ENCODE results near the gene ATP6V0D1. TPM values are rescaled to one million over a fixed set of nuclear protein-coding genes. Genes with fewer than 3 reads are reported as not detected.

Gene ATP6V0D1
- total RNA-seq, 2 donors from 2014 or later, result 79.7 to 95.7 TPM

DNA sequence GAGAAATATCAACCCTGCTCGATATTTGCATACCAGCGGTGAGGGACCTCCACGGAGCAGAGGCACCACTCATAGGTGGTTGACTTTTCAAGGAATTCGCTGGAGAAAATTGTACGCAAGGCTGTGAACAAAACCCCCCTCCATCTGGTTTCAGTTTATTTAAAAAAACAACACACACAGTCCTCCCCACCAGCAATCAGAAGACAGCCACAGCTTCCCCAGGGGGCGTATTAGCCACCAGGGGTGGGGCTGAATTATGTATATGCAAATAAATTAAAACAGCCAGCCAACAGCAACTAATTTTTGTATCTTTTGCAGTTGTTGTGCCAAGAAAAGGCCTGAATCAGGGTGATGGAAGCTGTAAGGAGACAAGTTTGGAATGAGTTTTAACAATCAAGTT is 55.9 kb downstream of the ATP6V0D1 start:
- Histone ChIP-seq H3K4me1 (peaks cover 0 to 22% of the 10 kb centered on the region in 2 donors), H3K27me3 (no peaks in the 10 kb centered on the region), H3K9me3 (no peaks in the 10 kb centered on the region), H3K36me3 (no peaks in the 10 kb centered on the region), H3K27ac (no peak overlapping the region), H3K4me3 (no peak overlapping the region)
- no peak for DNase-seq (ENCODE audit: low spot score)
- TF ChIP-seq CTCF (IDR thresholded peaks at IDR 0.05), result no peak

GRCh38 chr16:67424261-67424615 is 56.7 kb downstream of the ATP6V0D1 start:
- TF ChIP-seq CTCF (IDR thresholded peaks at IDR 0.05), result no peak
- H3K4me3 ChIP-seq, result no peak overlapping the region
- H3K27me3 ChIP-seq, result no peaks in the 10 kb centered on the region
- DNase-seq (ENCODE audit: low spot score), result no peak
- H3K9me3 ChIP-seq, result no peaks in the 10 kb centered on the region
- H3K27ac ChIP-seq, result no peak overlapping the region
- no peaks in the 10 kb centered on the region for H3K36me3 ChIP-seq
- H3K4me1 ChIP-seq, result peaks cover 0 to 20% of the 10 kb centered on the region in 2 donors

DNA sequence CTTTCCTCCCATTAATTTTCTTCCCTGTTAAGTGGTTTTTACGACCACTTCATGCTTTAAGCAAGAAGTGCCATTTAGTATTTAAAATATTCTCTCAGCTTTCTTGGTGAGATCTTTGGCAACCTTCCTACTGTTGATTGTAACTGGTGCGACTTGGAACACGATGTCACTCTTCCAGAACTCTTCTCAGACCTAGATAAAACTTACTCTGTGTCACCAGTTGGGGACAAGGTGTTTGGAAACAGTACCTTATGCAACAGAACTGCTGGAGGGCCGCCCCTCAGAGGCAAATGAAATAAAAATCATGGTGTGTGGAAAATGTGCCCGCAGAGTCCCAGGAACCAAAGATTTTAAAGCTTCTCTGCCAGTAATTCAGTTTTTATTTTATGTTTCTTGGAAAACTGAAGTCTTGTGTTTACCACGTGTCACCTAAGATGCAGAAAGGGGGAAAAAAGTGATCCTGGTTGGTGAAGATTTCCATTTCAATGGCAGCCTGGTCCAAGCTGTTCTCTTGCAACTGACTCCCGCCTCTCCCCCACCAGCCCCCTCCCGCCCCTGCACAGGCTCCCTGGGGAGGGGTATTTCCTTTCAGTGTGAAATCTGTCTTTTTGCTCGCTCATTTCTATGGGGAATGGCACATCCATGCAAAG is 57.2 kb downstream of the ATP6V0D1 start:
- H3K27ac ChIP-seq, result no peak overlapping the region
- no peaks in the 10 kb centered on the region for H3K36me3 ChIP-seq
- peaks cover 0 to 20% of the 10 kb centered on the region in 2 donors for H3K4me1 ChIP-seq
- no peaks in the 10 kb centered on the region for H3K9me3 ChIP-seq
- no peak for DNase-seq (ENCODE audit: low spot score)
- no peaks in the 10 kb centered on the region for H3K27me3 ChIP-seq
- TF ChIP-seq CTCF (IDR thresholded peaks at IDR 0.05), result no peak
- no peak overlapping the region for H3K4me3 ChIP-seq

GRCh38 chr16:67423015-67423414 is 57.9 kb downstream of the ATP6V0D1 start:
- H3K27ac ChIP-seq, result no peak overlapping the region
- no peaks in the 10 kb centered on the region for H3K9me3 ChIP-seq
- DNase-seq (ENCODE audit: low spot score), result no peak
- H3K27me3 ChIP-seq, result no peaks in the 10 kb centered on the region
- no peak for TF ChIP-seq CTCF (IDR thresholded peaks at IDR 0.05)
- H3K36me3 ChIP-seq, result no peaks in the 10 kb centered on the region
- H3K4me3 ChIP-seq, result no peak overlapping the region
- H3K4me1 ChIP-seq, result peaks cover 0 to 13% of the 10 kb centered on the region in 2 donors

GRCh38 chr16:67421030-67421429 is 59.9 kb downstream of the ATP6V0D1 start:
- Histone ChIP-seq H3K27me3 (no peaks in the 10 kb centered on the region), H3K36me3 (no peaks in the 10 kb centered on the region), H3K4me3 (no peak overlapping the region), H3K9me3 (no peaks in the 10 kb centered on the region), H3K4me1 (peaks cover 0 to 8% of the 10 kb centered on the region in 2 donors), H3K27ac (no peak overlapping the region)
- no peak for DNase-seq (ENCODE audit: low spot score)
- no peak for TF ChIP-seq CTCF (IDR thresholded peaks at IDR 0.05)

DNA sequence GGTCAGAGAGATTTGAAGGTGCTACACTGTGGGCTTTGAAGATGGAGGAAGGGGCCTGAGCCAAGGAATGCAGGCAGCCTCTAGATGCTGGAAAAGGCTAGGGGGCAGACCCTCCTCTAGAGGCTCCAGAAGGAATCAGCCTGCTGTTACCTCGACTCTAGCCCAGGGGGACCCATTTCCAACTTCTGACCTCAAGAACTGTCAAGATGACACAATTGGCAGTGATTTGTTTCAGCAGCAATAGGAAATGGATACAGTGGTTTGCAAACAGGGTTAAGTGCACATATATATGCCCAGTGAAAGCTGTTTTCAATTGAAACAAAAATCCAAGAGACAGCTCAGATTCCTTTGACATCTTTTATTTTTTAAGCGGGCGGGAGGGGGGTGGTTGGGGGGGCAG is 61.0 kb downstream of the ATP6V0D1 start:
- no peak for TF ChIP-seq CTCF (IDR thresholded peaks at IDR 0.05)
- no peak for DNase-seq (ENCODE audit: low spot score)
- Histone ChIP-seq H3K4me3 (no peak overlapping the region), H3K9me3 (no peaks in the 10 kb centered on the region), H3K27me3 (no peaks in the 10 kb centered on the region), H3K27ac (no peak overlapping the region), H3K36me3 (no peaks in the 10 kb centered on the region), H3K4me1 (peaks cover 0 to 18% of the 10 kb centered on the region in 2 donors)

All from right atrium auricular region (tissue), 2 donors.